Fibroblast of mammary gland (primary cell): ENCODE results near the gene MUL1.
"Not testable (repeated sequence)": the region's sequence is repeated elsewhere in the genome, so short reads cannot be mapped to it uniquely, and the experiment has no call there.

Source experiments
- DNase-seq: peaks from one replicate; pipeline ENCODE4 v3.0.0-alpha.2; 2010; ENCODE audit warnings: low read depth
- H3K4me3 ChIP-seq: 2 replicates; pipeline ENCODE4 v1.5.1; 2011; ENCODE audit warnings: low read depth, mild to moderate bottlenecking, low read length, moderate library complexity; ENCODE audit not compliant: control insufficient read depth
- TF ChIP-seq, protein P1 (sequence below): conservative IDR thresholded peaks from 2 replicates; pipeline ENCODE4 v1.5.1; 2011; ENCODE audit warnings: low read depth, low read length, inconsistent platforms; ENCODE audit not compliant: control insufficient read depth, insufficient read depth

Gene MUL1

DNA sequence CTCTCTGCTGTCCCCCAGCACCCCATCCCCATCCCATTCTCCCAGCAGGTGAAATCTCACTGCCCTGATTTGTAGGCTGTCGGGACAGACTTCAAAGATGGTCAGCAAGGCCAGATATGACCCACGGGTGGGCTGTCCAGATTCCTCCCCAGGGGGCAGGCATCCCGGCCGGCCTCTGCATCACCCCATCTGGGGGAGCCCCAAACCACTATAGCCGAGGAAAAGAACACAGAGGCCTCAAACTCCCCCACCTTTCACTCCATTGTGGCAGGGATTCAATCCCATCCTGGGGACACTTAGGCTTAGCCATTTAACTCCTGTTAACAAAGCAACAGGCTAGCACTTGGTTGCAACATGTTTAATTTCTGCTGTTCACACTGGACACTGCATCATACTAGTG is 8.8 kb downstream of the MUL1 start:
- H3K4me3 ChIP-seq = no peak overlapping the region
- DNase-seq = no peak
- TF ChIP-seq, protein P1, sequence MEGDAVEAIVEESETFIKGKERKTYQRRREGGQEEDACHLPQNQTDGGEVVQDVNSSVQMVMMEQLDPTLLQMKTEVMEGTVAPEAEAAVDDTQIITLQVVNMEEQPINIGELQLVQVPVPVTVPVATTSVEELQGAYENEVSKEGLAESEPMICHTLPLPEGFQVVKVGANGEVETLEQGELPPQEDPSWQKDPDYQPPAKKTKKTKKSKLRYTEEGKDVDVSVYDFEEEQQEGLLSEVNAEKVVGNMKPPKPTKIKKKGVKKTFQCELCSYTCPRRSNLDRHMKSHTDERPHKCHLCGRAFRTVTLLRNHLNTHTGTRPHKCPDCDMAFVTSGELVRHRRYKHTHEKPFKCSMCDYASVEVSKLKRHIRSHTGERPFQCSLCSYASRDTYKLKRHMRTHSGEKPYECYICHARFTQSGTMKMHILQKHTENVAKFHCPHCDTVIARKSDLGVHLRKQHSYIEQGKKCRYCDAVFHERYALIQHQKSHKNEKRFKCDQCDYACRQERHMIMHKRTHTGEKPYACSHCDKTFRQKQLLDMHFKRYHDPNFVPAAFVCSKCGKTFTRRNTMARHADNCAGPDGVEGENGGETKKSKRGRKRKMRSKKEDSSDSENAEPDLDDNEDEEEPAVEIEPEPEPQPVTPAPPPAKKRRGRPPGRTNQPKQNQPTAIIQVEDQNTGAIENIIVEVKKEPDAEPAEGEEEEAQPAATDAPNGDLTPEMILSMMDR = no peak

DNA sequence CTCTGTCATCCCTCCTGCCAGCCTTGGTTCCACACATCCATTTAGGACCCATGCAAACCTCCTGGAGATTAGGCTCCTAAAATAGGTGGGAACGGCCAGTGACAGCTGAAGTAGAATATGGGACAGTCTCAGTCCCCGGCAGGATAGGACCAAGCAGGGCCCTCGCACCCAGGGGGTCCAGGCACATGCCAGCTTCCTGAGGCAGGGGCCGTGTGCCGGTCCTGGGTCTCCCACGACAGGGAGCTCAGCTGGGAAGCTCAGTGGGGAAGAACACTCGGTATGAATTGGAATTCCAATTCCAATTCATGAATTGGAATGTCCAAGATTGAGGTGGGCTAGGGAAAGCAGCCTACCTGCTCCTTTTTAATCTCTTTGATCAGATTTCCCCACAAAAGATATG is 9.8 kb downstream of the MUL1 start:
- no peak overlapping the region for H3K4me3 ChIP-seq
- TF ChIP-seq, protein P1 = no peak
- DNase-seq = no peak

DNA sequence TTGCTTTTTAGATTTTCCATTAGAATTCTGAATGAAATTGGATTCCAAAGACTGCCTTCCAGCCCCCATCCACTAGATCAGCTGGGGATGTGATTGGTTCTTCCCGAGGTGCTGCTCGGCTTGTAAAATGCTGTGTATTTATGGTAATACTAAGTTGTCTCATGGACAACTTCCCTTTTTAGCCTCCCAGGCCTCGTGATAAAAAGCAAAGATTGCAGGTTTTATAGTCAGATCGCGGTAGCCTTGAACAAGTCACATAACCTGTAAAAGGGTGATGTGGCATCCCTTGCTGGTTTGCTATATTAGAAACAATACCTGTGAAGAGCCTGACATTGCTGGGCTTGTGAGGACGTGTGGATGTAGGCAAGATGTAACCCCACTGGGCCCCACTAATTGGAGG is 10.4 kb downstream of the MUL1 start:
- no peak overlapping the region for H3K4me3 ChIP-seq
- TF ChIP-seq, protein P1 = no peak
- no peak for DNase-seq

DNA sequence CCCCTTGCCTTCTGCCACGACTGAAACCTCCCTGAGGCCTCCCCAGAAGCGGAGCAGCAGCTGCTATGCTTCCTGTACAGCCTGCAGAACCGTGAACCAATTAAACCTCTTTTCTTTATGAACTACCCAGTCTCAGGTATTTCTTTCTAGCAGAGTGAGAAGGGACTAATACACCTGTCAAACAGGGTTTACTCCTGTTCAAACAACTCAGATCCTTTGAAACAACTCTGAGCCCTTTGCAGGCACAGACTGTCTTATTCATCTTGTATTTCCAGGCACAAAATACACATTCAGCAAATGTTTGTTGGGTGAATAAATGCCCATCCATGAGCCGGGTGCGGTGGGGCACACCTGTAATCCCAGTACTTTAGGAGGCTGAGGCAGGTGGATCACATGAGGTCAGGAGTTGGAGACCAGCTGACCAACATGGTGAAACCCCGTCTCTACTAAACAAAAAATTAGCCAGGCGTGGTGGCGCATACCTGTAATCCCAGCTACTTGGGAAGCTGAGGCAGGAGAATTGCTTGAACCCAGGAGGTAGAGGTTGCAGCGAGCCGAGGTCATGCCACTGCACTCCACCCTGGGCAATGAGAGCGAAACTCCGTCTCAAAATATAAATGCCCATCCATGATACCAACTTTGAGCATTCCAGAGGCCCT is 11.1 kb downstream of the MUL1 start:
- not testable (repeated sequence) for DNase-seq, H3K4me3 ChIP-seq

DNA sequence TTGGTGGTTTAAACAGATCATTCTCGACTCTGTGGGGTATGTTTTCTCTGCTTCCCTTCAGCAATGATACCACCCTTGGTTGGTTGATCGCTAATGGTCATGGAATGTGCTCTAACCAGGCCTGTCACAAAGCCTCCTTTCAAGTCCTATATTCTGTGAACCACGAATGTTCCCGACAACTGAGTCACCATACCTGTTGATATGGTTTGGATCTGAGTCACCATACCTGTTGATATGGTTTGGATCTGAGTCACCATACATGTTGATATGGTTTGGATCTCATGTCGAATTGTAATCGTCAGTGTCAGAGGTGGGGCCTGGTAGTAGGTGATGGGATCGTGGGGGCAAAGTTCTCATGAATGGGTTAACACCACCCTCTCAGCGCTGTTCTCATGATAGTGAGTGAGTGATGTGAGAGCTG is 11.7 kb downstream of the MUL1 start:
- TF ChIP-seq, protein P1 = no peak
- no peak overlapping the region for H3K4me3 ChIP-seq
- peak; percentile 84 for DNase-seq

DNA sequence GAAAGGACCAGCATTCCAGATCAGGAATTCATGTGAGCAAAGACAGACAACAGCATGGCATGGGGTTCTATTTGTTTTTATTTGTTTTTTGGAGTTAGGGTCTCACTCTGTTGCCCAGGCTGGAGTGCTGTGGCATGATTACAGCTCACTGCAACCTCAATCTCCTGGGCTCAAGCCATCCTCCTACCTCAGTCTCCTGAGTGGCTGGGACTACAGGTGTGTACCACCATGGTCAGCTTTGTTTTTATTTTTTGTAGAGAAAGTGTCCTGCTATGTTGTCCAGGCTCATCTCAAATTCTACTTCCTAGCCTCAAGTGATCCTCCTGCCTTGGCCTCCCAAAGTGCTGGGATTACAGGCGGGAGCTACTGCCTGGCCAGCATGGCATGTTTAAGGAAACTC is 12.3 kb downstream of the MUL1 start:
- H3K4me3 ChIP-seq = no peak overlapping the region
- TF ChIP-seq, protein P1 = no peak
- DNase-seq = no peak

DNA sequence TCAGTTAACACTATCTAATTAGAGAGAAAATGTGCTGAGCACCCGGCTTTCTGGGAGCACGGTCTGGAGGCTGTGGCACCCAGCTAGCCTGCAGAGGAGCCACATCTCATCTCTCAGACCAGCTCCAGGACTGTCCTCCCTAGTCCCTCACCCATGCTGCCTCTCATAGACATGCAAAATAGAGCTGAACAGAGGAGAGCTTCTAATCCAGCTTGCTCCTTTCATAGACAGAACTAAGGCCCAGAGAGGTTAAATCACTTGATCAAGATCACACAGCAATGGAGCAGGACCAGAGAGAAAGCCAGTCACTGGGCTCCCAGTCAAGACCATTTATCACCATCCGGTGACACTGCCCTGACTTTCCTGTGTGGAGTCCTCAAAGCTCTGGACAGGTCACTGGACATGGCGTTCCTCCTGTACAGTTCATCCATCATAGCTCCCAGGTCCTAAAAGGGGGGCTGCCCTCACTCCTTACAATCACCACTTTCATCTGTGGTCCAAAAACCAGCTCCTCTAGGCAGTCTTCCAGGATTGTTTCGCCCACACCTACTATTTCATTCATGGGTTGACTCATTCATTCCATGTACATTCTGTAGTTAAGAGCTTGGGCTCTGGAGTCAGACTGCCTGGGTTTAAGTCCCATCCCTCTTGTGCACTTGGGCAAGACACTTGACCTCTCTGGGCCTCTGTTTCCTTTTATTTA is 13.2 kb downstream of the MUL1 start:
- H3K4me3 ChIP-seq = no peak overlapping the region
- DNase-seq = peak; percentile 98
- TF ChIP-seq, protein P1 = no peak
